ENCODE results near the gene TRIM16. TPM values are rescaled to one million over a fixed set of nuclear protein-coding genes. Genes with fewer than 3 reads are reported as not detected.
"Not testable (repeated sequence)": the region's sequence is repeated elsewhere in the genome, so short reads cannot be mapped to it uniquely, and the experiment has no call there.

The TRIM16 gene
- 48.5 TPM in 2 replicates for total RNA-seq (2014; rRNA removed)
- polyA plus RNA-seq (2012), result 72.4 TPM

- DNase-seq (ENCODE audit: low read depth), result peak; percentile 59
These were observed at the start of gene TRIM16 for GRCh38 chr17:15683824-15684478. Gene TRIM16 (minus strand): TSS chr17:15684311. CDS start chr17:15651609, 32,702 bp downstream.

- DNase-seq (ENCODE audit: low read depth), result not testable (repeated sequence)
These were observed 49.2 kb upstream of the TRIM16 start for GRCh38 chr17:15733174-15733789.

- DNase-seq (ENCODE audit: low read depth), result not testable (repeated sequence)
These were observed 47.8 kb upstream of the TRIM16 start, which contains the start of gene TBC1D26 for GRCh38 chr17:15731900-15732299. Gene TBC1D26 (plus strand): TSS chr17:15732283. CDS start chr17:15735349, 3,066 bp downstream.

- DNase-seq (ENCODE audit: low read depth), result not testable (repeated sequence)
These were observed 46.4 kb upstream of the TRIM16 start for GRCh38 chr17:15730535-15730934.

GRCh38 chr17:15716601-15717563, 32.8 kb upstream of the TRIM16 start:
- DNase-seq (ENCODE audit: low read depth), result not testable (repeated sequence)

GRCh38 chr17:15708879-15709278, 24.8 kb upstream of the TRIM16 start:
- DNase-seq (ENCODE audit: low read depth), result not testable (repeated sequence)

GRCh38 chr17:15704813-15705212, 20.7 kb upstream of the TRIM16 start:
- DNase-seq (ENCODE audit: low read depth), result not testable (repeated sequence)

GRCh38 chr17:15704239-15704638, 20.1 kb upstream of the TRIM16 start:
- DNase-seq (ENCODE audit: low read depth), result not testable (repeated sequence)

- not testable (repeated sequence) for DNase-seq (ENCODE audit: low read depth)
These were observed 15.8 kb upstream of the TRIM16 start for GRCh38 chr17:15699937-15700336.

GRCh38 chr17:15699413-15699924, 15.4 kb upstream of the TRIM16 start, which contains the start of gene ZNF286A:
Gene ZNF286A (plus strand): TSS chr17:15699752. CDS start chr17:15700330, 578 bp downstream.
- peak; percentile 99 for DNase-seq (ENCODE audit: low read depth)

- not testable (repeated sequence) for DNase-seq (ENCODE audit: low read depth)
These were observed 14.9 kb upstream of the TRIM16 start for GRCh38 chr17:15698967-15699366.

- not testable (repeated sequence) for DNase-seq (ENCODE audit: low read depth)
These were observed 3.4 kb upstream of the TRIM16 start for GRCh38 chr17:15687494-15687893.

GRCh38 chr17:15683135-15683534, 976 bp downstream of the TRIM16 start:
- not testable (repeated sequence) for DNase-seq (ENCODE audit: low read depth)

- DNase-seq (ENCODE audit: low read depth), result not testable (repeated sequence)
These were observed 8.1 kb downstream of the TRIM16 start for GRCh38 chr17:15675991-15676390.

GRCh38 chr17:15674640-15675039, 9.5 kb downstream of the TRIM16 start:
- DNase-seq (ENCODE audit: low read depth), result not testable (repeated sequence)

GRCh38 chr17:15669526-15669925, 14.6 kb downstream of the TRIM16 start:
- DNase-seq (ENCODE audit: low read depth), result not testable (repeated sequence)

GRCh38 chr17:15663691-15664090, 20.4 kb downstream of the TRIM16 start:
- DNase-seq (ENCODE audit: low read depth), result no peak

GRCh38 chr17:15663176-15663575, 20.9 kb downstream of the TRIM16 start:
- no peak for DNase-seq (ENCODE audit: low read depth)

- DNase-seq (ENCODE audit: low read depth), result no peak
These were observed 21.4 kb downstream of the TRIM16 start for GRCh38 chr17:15662681-15663080.

GRCh38 chr17:15660077-15660476, 24.0 kb downstream of the TRIM16 start:
- no peak for DNase-seq (ENCODE audit: low read depth)

GRCh38 chr17:15659663-15660062, 24.4 kb downstream of the TRIM16 start:
- DNase-seq (ENCODE audit: low read depth), result peak; percentile 65
